ENCODE measurements around the gene DNLZ.

DNLZ gene

GRCh38 chr9:136314056-136314416, 49.5 kb downstream of the DNLZ start:
- Histone ChIP-seq H3K27me3 (ENCODE audit: low read length) (no peaks in the 10 kb centered on the region), H3K4me2 (ENCODE audit: low read depth, low read length, poor library complexity, severe bottlenecking) (no peak overlapping the region), H2AFZ (ENCODE audit: low read depth, low read length, severe bottlenecking) (no peak overlapping the region), H3K9me3 (ENCODE audit: insufficient read depth, low read length) (peaks cover 13% of the 10 kb centered on the region; the same call in 1 of the 2 replicates), H3K9me2 (replicated peaks; ENCODE audit: insufficient read depth, low read length) (no peaks in the 10 kb centered on the region), H3K79me2 (ENCODE audit: insufficient read depth, low read length) (no peaks in the 10 kb centered on the region), H4K20me1 (ENCODE audit: low read depth, low read length) (no peaks in the 10 kb centered on the region), H3K4me3 (ENCODE audit: insufficient read depth, low read length, poor library complexity, severe bottlenecking) (no peak overlapping the region), H3K9ac (ENCODE audit: low read length) (no peak overlapping the region), H3F3A (ENCODE audit: insufficient read depth) (no peaks in the 10 kb centered on the region), H3K27ac (ENCODE audit: low read depth, low read length) (no peak overlapping the region), H3K36me3 (ENCODE audit: low read length) (no peaks in the 10 kb centered on the region)
- TF ChIP-seq EZH2phosphoT487 (conservative IDR thresholded peaks at IDR 0.05; ENCODE audit: low read length) (no peak), CTCF (IDR thresholded peaks at IDR 0.05; ENCODE audit: insufficient read depth, low read length, poor library complexity, severe bottlenecking) (no peak)

- Histone ChIP-seq H3K9ac (ENCODE audit: low read length) (no peak overlapping the region), H4K20me1 (ENCODE audit: low read depth, low read length) (no peaks in the 10 kb centered on the region), H3K9me2 (replicated peaks; ENCODE audit: insufficient read depth, low read length) (no peaks in the 10 kb centered on the region), H3K27ac (ENCODE audit: low read depth, low read length) (no peak overlapping the region), H3K79me2 (ENCODE audit: insufficient read depth, low read length) (no peaks in the 10 kb centered on the region), H2AFZ (ENCODE audit: low read depth, low read length, severe bottlenecking) (no peak overlapping the region), H3K4me2 (ENCODE audit: low read depth, low read length, poor library complexity, severe bottlenecking) (no peak overlapping the region), H3K27me3 (ENCODE audit: low read length) (no peaks in the 10 kb centered on the region), H3K9me3 (ENCODE audit: insufficient read depth, low read length) (peaks cover 16% of the 10 kb centered on the region; the same call in 1 of the 2 replicates), H3K4me3 (ENCODE audit: insufficient read depth, low read length, poor library complexity, severe bottlenecking) (no peak overlapping the region), H3F3A (ENCODE audit: insufficient read depth) (0 out of 2 replicates have a peak, but pooled peaks cover 1% of the 10 kb centered on the region), H3K36me3 (ENCODE audit: low read length) (no peaks in the 10 kb centered on the region)
- TF ChIP-seq CTCF (IDR thresholded peaks at IDR 0.05; ENCODE audit: insufficient read depth, low read length, poor library complexity, severe bottlenecking): no peak
- TF ChIP-seq EZH2phosphoT487 (conservative IDR thresholded peaks at IDR 0.05; ENCODE audit: low read length): no peak
Measured at GRCh38 chr9:136313111-136314055, 50.2 kb downstream of the DNLZ start.

- Histone ChIP-seq H3K9ac (ENCODE audit: low read length) (no peak overlapping the region), H4K20me1 (ENCODE audit: low read depth, low read length) (no peaks in the 10 kb centered on the region), H3K79me2 (ENCODE audit: insufficient read depth, low read length) (no peaks in the 10 kb centered on the region), H3F3A (ENCODE audit: insufficient read depth) (0 out of 2 replicates have a peak, but pooled peaks cover 6% of the 10 kb centered on the region), H2AFZ (ENCODE audit: low read depth, low read length, severe bottlenecking) (no peak overlapping the region), H3K4me2 (ENCODE audit: low read depth, low read length, poor library complexity, severe bottlenecking) (no peak overlapping the region), H3K9me3 (ENCODE audit: insufficient read depth, low read length) (peaks cover 25% of the 10 kb centered on the region; the same call in 1 of the 2 replicates), H3K9me2 (replicated peaks; ENCODE audit: insufficient read depth, low read length) (no peaks in the 10 kb centered on the region), H3K4me3 (ENCODE audit: insufficient read depth, low read length, poor library complexity, severe bottlenecking) (no peak overlapping the region), H3K36me3 (ENCODE audit: low read length) (no peaks in the 10 kb centered on the region), H3K27me3 (ENCODE audit: low read length) (no peaks in the 10 kb centered on the region), H3K27ac (ENCODE audit: low read depth, low read length) (no peak overlapping the region)
- TF ChIP-seq EZH2phosphoT487 (conservative IDR thresholded peaks at IDR 0.05; ENCODE audit: low read length) (no peak), CTCF (IDR thresholded peaks at IDR 0.05; ENCODE audit: insufficient read depth, low read length, poor library complexity, severe bottlenecking) (no peak)
Measured at GRCh38 chr9:136312436-136312835, 51.1 kb downstream of the DNLZ start.
